HepG2 (cell line): Measurements from ENCODE around the gene GRAP. TPM values are rescaled to one million over a fixed set of nuclear protein-coding genes. Genes with fewer than 3 reads are reported as not detected.
A peak's percentile ranks its signal among the peaks of the same experiment; 100 is the strongest.

Source experiments
- ARID2 ChIP-seq: sonication (generic); formaldehyde crosslinking; IDR thresholded peaks from 2 replicates; pipeline ENCODE4 v1.8.1; 2022; ENCODE audit warnings: mild to moderate bottlenecking, missing genetic modification reagents, borderline replicate concordance
- ARNT2 ChIP-seq: sonication (generic); formaldehyde crosslinking; IDR thresholded peaks from 2 replicates; pipeline ENCODE4 v1.8.0; 2022; ENCODE audit warnings: mild to moderate bottlenecking, low read depth, missing genetic modification reagents, moderate library complexity
- HDAC6 ChIP-seq: fragments of 200-600 bp; sonication (generic); IDR thresholded peaks from 2 replicates; pipeline ENCODE4 v1.7.0; 2017; ENCODE audit warnings: mild to moderate bottlenecking, antibody characterized with exemption, low read length, low read depth
- HMGA1 ChIP-seq: sonication (generic); formaldehyde crosslinking; conservative IDR thresholded peaks from 2 replicates; pipeline ENCODE4 v1.4.0; 2020; ENCODE audit warnings: missing genetic modification reagents
- MBD4 ChIP-seq: IDR thresholded peaks from 2 replicates; pipeline ENCODE4 v1.6.1; 2012; ENCODE audit warnings: low read length, inconsistent platforms, borderline replicate concordance
- SMAD1 ChIP-seq: sonication (generic); formaldehyde crosslinking; IDR thresholded peaks from 2 replicates; pipeline ENCODE4 v1.4.0; 2020; ENCODE audit warnings: missing genetic modification reagents, low read depth, mild to moderate bottlenecking, borderline replicate concordance
- ZNF205 ChIP-seq: IDR thresholded peaks from 2 replicates; pipeline ENCODE4 v1.6.1; 2018; ENCODE audit warnings: missing biosample characterization, missing genetic modification reagents
- ZNF251 ChIP-seq: sonication (generic); formaldehyde crosslinking; IDR thresholded peaks from 2 replicates; pipeline ENCODE4 v1.9.0; 2021; ENCODE audit warnings: mild to moderate bottlenecking, missing genetic modification reagents
- ZNF550 ChIP-seq: sonication (generic); formaldehyde crosslinking; IDR thresholded peaks from 2 replicates; pipeline ENCODE4 v1.4.0; 2020; ENCODE audit warnings: mild to moderate bottlenecking, missing genetic modification reagents, borderline replicate concordance
- ZNF660 ChIP-seq: sonication (generic); formaldehyde crosslinking; IDR thresholded peaks from 2 replicates; pipeline ENCODE4 v1.5.1; 2020; ENCODE audit warnings: mild to moderate bottlenecking, low read depth, missing genetic modification reagents, borderline replicate concordance
- ZSCAN31 ChIP-seq: sonication (generic); formaldehyde crosslinking; IDR thresholded peaks from 2 replicates; pipeline ENCODE4 v1.5.0; 2020; ENCODE audit warnings: low read depth, mild to moderate bottlenecking, missing genetic modification reagents
- polyA plus RNA-seq, 8 experiments: library from polyadenylated mRNA; depleted of rRNA in 3 of 8; stranded (reverse) in 7 of 8; unstranded in 1 of 8; fragments of >200 nt; fragmentation: Illumina TruSeq in 4 of 8; extraction: Trizol in 4 of 8; gene quantifications; 2 replicates each; pipeline versions ENCODE4 v1.2.1 to v1.2.3, GENCODE V29; 2011 to 2016; ENCODE audit warnings: low read depth in 4 of 8, missing spikeins in 1 of 8, mixed read lengths in 1 of 8; ENCODE audit not compliant: insufficient read depth in 1 of 8
- total RNA-seq, 5 experiments: library from RNA; depleted of rRNA; stranded (reverse); fragments of >200 nt; fragmentation: Illumina TruSeq; extraction: Trizol; gene quantifications; 2 replicates each; pipeline ENCODE4 v1.2.3, GENCODE V29; 2016; ENCODE audit warnings: low read depth in 1 of 5
- TF ChIP-seq, protein P1 (sequence below): sonication (generic); formaldehyde crosslinking; IDR thresholded peaks from 2 replicates; pipeline ENCODE4 v1.4.0; 2020; ENCODE audit warnings: missing genetic modification reagents
- TF ChIP-seq, protein P2 (sequence below): sonication (generic); formaldehyde crosslinking; IDR thresholded peaks from 2 replicates; pipeline ENCODE4 v1.8.1; 2023; ENCODE audit warnings: mild to moderate bottlenecking, missing genetic modification reagents
- TF ChIP-seq, protein P3 (sequence below): sonication (generic); formaldehyde crosslinking; IDR thresholded peaks from 2 replicates; pipeline ENCODE4 v1.4.0; 2020; ENCODE audit warnings: mild to moderate bottlenecking, missing genetic modification reagents
- TF ChIP-seq, protein P4 (sequence below): sonication (generic); formaldehyde crosslinking; IDR thresholded peaks from 2 replicates; pipeline ENCODE4 v1.8.0; 2022; ENCODE audit warnings: missing genetic modification reagents, mild to moderate bottlenecking, inconsistent platforms, borderline replicate concordance
- TF ChIP-seq, protein P5 (sequence below): sonication (generic); formaldehyde crosslinking; IDR thresholded peaks from 2 replicates; pipeline ENCODE4 v1.4.0; 2020; ENCODE audit warnings: missing genetic modification reagents, borderline replicate concordance
- TF ChIP-seq, protein P6 (sequence below): sonication (generic); formaldehyde crosslinking; IDR thresholded peaks from 2 replicates; pipeline ENCODE4 v1.4.0; 2020; ENCODE audit warnings: mild to moderate bottlenecking, missing genetic modification reagents
- TF ChIP-seq, protein P7 (sequence below): sonication (generic); formaldehyde crosslinking; IDR thresholded peaks from 2 replicates; pipeline ENCODE4 v1.5.0; 2020; ENCODE audit warnings: missing genetic modification reagents

GRAP gene
- total and polyA plus RNA-seq, 2 of the 13 experiments (the other 11 are each of a cell fraction or from before 2014, with no cell fraction given) = 0.77 to 1.7 TPM

DNA sequence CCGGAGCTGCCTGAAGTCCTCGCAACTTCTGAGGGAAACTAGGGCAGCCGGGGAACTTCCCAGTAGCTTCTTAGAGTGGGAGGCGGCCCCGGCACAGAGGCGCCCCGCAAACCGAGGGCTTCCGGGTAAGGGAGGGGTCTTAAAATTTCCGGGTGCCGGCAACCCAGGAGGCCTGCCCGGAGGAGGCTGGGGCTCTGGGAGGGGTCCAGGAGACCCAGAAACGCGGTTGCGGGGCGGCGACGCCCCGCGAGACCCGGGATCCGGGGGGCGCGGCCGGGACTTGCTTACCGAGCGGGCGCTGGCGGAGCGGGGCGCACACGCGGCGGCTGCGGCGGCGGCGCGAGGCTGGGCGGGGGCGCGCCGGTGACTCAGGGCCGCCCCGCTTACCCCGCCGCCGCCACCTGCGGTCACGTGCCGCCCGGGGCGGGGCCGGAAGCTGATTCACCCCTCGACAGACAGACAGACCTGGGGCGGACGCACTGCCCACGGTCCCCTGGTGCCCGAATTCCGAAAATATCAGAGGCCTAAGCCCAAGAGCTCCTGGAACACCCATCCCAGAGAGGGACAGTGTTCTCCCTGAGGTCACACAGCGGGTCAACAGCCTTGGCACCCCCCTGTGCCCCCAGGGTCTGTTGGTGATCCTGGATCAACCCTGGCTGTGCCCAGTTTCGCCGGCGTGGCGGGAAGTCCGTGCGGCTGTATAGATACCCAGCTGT, 42.2 kb downstream of the GRAP start, which contains the start of gene FAM83G (continued):
- TF ChIP-seq, protein P1, sequence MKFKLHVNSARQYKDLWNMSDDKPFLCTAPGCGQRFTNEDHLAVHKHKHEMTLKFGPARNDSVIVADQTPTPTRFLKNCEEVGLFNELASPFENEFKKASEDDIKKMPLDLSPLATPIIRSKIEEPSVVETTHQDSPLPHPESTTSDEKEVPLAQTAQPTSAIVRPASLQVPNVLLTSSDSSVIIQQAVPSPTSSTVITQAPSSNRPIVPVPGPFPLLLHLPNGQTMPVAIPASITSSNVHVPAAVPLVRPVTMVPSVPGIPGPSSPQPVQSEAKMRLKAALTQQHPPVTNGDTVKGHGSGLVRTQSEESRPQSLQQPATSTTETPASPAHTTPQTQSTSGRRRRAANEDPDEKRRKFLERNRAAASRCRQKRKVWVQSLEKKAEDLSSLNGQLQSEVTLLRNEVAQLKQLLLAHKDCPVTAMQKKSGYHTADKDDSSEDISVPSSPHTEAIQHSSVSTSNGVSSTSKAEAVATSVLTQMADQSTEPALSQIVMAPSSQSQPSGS (CRISPR knock-in tag) = no peak
- TF ChIP-seq ARID2 (0 out of 2 replicates have a peak, but pooled peaks have one; percentile 11), ZSCAN31 (CRISPR knock-in tag) (0 out of 2 replicates have a peak, but pooled peaks have one; percentile 34), SMAD1 (CRISPR knock-in tag) (no peak), ZNF205 (CRISPR knock-in tag) (no peak), ZNF550 (CRISPR knock-in tag) (no peak), ZNF251 (CRISPR knock-in tag) (no peak), ZNF660 (CRISPR knock-in tag) (no peak), ARNT2 (no peak), MBD4 (no peak), HDAC6 (no peak), HMGA1 (no peak)
- TF ChIP-seq, protein P2, sequence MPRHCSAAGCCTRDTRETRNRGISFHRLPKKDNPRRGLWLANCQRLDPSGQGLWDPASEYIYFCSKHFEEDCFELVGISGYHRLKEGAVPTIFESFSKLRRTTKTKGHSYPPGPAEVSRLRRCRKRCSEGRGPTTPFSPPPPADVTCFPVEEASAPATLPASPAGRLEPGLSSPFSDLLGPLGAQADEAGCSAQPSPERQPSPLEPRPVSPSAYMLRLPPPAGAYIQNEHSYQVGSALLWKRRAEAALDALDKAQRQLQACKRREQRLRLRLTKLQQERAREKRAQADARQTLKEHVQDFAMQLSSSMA (CRISPR knock-in tag) = no peak
- TF ChIP-seq, protein P3, sequence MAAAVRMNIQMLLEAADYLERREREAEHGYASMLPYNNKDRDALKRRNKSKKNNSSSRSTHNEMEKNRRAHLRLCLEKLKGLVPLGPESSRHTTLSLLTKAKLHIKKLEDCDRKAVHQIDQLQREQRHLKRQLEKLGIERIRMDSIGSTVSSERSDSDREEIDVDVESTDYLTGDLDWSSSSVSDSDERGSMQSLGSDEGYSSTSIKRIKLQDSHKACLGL (CRISPR knock-in tag) = no peak; the same call in 1 of the 2 replicates
- TF ChIP-seq, protein P4, sequence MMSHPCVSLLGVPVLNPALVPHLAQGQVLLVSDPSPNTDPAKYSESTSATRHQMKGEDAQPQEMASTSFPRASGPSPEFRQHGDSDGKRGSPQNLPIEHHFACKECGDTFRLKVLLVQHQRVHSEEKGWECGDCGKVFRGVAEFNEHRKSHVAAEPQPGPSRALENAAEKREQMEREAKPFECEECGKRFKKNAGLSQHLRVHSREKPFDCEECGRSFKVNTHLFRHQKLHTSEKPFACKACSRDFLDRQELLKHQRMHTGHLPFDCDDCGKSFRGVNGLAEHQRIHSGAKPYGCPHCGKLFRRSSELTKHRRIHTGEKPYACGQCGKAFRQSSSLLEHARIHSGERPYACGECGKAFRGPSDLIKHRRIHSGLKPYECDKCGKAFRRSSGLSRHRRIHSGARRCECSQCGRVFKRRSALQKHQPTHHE (CRISPR knock-in tag) = no peak
- TF ChIP-seq, protein P5, sequence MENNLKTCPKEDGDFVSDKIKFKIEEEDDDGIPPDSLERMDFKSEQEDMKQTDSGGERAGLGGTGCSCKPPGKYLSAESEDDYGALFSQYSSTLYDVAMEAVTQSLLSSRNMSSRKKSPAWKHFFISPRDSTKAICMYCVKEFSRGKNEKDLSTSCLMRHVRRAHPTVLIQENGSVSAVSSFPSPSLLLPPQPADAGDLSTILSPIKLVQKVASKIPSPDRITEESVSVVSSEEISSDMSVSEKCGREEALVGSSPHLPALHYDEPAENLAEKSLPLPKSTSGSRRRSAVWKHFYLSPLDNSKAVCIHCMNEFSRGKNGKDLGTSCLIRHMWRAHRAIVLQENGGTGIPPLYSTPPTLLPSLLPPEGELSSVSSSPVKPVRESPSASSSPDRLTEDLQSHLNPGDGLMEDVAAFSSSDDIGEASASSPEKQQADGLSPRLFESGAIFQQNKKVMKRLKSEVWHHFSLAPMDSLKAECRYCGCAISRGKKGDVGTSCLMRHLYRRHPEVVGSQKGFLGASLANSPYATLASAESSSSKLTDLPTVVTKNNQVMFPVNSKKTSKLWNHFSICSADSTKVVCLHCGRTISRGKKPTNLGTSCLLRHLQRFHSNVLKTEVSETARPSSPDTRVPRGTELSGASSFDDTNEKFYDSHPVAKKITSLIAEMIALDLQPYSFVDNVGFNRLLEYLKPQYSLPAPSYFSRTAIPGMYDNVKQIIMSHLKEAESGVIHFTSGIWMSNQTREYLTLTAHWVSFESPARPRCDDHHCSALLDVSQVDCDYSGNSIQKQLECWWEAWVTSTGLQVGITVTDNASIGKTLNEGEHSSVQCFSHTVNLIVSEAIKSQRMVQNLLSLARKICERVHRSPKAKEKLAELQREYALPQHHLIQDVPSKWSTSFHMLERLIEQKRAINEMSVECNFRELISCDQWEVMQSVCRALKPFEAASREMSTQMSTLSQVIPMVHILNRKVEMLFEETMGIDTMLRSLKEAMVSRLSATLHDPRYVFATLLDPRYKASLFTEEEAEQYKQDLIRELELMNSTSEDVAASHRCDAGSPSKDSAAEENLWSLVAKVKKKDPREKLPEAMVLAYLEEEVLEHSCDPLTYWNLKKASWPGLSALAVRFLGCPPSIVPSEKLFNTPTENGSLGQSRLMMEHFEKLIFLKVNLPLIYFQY (CRISPR knock-in tag) = no peak; the same call in 1 of the 2 replicates
- TF ChIP-seq, protein P6, sequence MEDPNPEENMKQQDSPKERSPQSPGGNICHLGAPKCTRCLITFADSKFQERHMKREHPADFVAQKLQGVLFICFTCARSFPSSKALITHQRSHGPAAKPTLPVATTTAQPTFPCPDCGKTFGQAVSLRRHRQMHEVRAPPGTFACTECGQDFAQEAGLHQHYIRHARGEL (CRISPR knock-in tag) = no peak
- TF ChIP-seq, protein P7, sequence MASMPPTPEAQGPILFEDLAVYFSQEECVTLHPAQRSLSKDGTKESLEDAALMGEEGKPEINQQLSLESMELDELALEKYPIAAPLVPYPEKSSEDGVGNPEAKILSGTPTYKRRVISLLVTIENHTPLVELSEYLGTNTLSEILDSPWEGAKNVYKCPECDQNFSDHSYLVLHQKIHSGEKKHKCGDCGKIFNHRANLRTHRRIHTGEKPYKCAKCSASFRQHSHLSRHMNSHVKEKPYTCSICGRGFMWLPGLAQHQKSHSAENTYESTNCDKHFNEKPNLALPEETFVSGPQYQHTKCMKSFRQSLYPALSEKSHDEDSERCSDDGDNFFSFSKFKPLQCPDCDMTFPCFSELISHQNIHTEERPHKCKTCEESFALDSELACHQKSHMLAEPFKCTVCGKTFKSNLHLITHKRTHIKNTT (CRISPR knock-in tag) = no peak
